GM12878 (cell line): ENCODE data around the gene PTAFR. TPM values are rescaled to one million over a fixed set of nuclear protein-coding genes. Genes with fewer than 3 reads are reported as not detected.

ENCODE experiments used
- CREB1 ChIP-seq: IDR thresholded peaks from 2 replicates; pipeline ENCODE4 v1.6.1; 2012; ENCODE audit warnings: low read depth, mild to moderate bottlenecking, inconsistent platforms
- GATAD2B ChIP-seq: fragments of 450-650 bp; conservative IDR thresholded peaks from 2 replicates; pipeline ENCODE4 v1.6.1; 2017; ENCODE audit warnings: low read depth, mild to moderate bottlenecking, moderate library complexity
- IKZF2 ChIP-seq, 2 experiments: fragments of 450-650 bp; IDR thresholded peaks; 2 replicates each; pipeline ENCODE4 v1.6.1; 2017; ENCODE audit warnings: mild to moderate bottlenecking in 2 of 2, moderate library complexity in 2 of 2
- KAT2A ChIP-seq: conservative IDR thresholded peaks from 2 replicates; pipeline ENCODE4 v1.6.1; 2011; ENCODE audit warnings: low read depth, low read length; ENCODE audit not compliant: control insufficient read depth
- RB1 ChIP-seq: fragments of 450-650 bp; formaldehyde crosslinking; IDR thresholded peaks from 2 replicates; pipeline ENCODE4 v1.6.1; 2017; ENCODE audit warnings: mild to moderate bottlenecking, borderline replicate concordance
- REST ChIP-seq: IDR thresholded peaks from 2 replicates; pipeline ENCODE4 v1.6.1; 2012; ENCODE audit warnings: mild to moderate bottlenecking, low read depth, low read length
- SMAD1 ChIP-seq: fragments of 450-650 bp; IDR thresholded peaks from 2 replicates; pipeline ENCODE4 v1.6.1; 2018; ENCODE audit warnings: mild to moderate bottlenecking, low read depth; ENCODE audit not compliant: partially characterized antibody
- STAT3 ChIP-seq: IDR thresholded peaks from 2 replicates; pipeline ENCODE4 v1.6.1; 2011; ENCODE audit warnings: low read depth, low read length, improper control_type of control experiment
- SUZ12 ChIP-seq: fragments of 200-600 bp; sonication (generic); IDR thresholded peaks from one replicate; pipeline ENCODE4 v1.6.1; 2018; ENCODE audit warnings: antibody characterized with exemption, mild to moderate bottlenecking; ENCODE audit not compliant: unreplicated experiment
- TARDBP ChIP-seq: IDR thresholded peaks from 2 replicates; pipeline ENCODE4 v1.6.1; 2016; ENCODE audit warnings: borderline replicate concordance
- YBX1 ChIP-seq: fragments of 450-650 bp; IDR thresholded peaks from 2 replicates; pipeline ENCODE4 v1.6.1; 2016; ENCODE audit warnings: antibody characterized with exemption
- ZBED1 ChIP-seq: IDR thresholded peaks from 2 replicates; pipeline ENCODE4 v1.6.1; 2016; ENCODE audit warnings: borderline replicate concordance
- ZNF207 ChIP-seq: fragments of 450-650 bp; IDR thresholded peaks from 2 replicates; pipeline ENCODE4 v1.6.1; 2014; ENCODE audit warnings: antibody characterized with exemption, mild to moderate bottlenecking, borderline replicate concordance
- polyA plus RNA-seq, 11 experiments: library from polyadenylated mRNA; depleted of rRNA in 4 of 11; unstranded in 6 of 11; stranded (reverse) in 5 of 11; fragments of >200 nt; fragmentation: Nextera tagmentation in 4 of 11; fragmentation: Illumina TruSeq in 1 of 11; extraction: Ambion mirVana in 4 of 11; extraction: Trizol in 1 of 11; gene quantifications; 1 replicate in 1 of 11; 2 replicates in 10 of 11; pipeline versions ENCODE4 v1.2.1 to v1.2.3, GENCODE V29; 2011 to 2016; ENCODE audit warnings: inconsistent platforms in 2 of 11, missing spikeins in 2 of 11, low read depth in 1 of 11
- total RNA-seq, 4 experiments: library from RNA; depleted of rRNA in 3 of 4; stranded (reverse); fragments of >200 nt in 3 of 4; fragmentation: Illumina TruSeq in 1 of 4; extraction: Trizol in 1 of 4; gene quantifications; 2 replicates each; pipeline versions ENCODE4 v1.2.1 to v1.2.3, GENCODE V29; 2013 to 2021
- TF ChIP-seq, protein P1 (sequence below), 3 experiments: IDR thresholded peaks in 2 of 3; conservative IDR thresholded peaks in 1 of 3; 2 replicates each; pipeline ENCODE4 v1.5.1; 2011; ENCODE audit warnings: low read depth in 3 of 3, low read length in 3 of 3, mild to moderate bottlenecking in 3 of 3, control low read depth in 2 of 3, moderate library complexity in 2 of 3, inconsistent platforms in 1 of 3, mixed read lengths in 1 of 3; ENCODE audit not compliant: control insufficient read depth in 2 of 3, insufficient read depth in 1 of 3; ENCODE audit errors: extremely low read depth in 1 of 3
- TF ChIP-seq, protein P2 (sequence below): IDR thresholded peaks from 2 replicates; pipeline ENCODE4 v1.6.1; 2011; ENCODE audit warnings: mild to moderate bottlenecking, low read depth, low read length, moderate library complexity; ENCODE audit not compliant: insufficient replicate concordance

The PTAFR gene
- total and polyA plus RNA-seq, 10 of the 15 experiments (the other 5 are each of a cell fraction or from before 2014, with no cell fraction given) = 17.5 to 251 (median 27.7) TPM

DNA sequence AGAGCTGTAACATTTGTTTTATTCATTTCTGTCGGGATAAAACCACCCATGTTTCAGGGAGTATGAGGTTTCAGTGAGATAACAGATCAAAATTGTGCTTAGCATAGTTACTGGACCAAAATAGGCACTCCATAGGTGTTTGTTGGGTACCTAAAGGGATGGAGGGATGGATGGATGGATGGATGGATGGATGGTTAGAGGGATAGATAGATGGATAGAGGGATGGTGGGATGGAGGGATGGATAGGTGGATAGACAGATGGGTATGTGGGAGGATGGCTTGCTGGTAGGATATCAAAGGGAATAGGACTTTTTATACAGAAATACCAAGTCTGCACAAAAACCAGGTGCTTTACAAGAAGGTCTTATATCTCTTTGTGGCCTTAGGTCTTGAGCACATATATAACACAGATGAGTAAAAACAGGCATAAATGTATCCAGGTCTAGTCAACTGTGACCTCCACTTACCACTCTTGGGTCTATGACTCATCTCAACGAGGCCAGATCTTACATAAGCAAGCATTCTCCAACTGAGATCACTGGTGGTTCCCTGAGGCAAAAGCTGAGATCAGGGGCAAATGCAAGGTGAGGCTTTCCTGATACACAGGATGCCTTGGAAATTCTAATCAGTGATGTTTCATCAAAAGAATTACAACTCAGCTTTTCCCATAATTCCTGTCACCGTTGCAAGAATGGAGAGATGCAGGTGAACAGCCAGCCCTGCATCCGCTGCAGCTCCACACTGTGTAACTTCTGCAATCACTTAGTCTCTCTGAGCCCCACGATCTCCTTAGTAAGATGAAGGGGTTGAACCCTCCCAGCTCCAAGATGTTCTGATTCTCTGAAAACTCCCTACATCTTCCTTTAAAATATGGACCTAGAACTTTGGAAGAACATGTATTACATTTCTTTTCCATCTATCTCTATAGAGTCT is 32.0 kb downstream of the PTAFR start (continued):
- TF ChIP-seq STAT3 (peak; percentile 89; the same call in 1 of the 2 replicates), ZBED1 (peak; percentile 97), YBX1 (peak; percentile 75; the same call in 1 of the 2 replicates), REST (no peak), IKZF2 (IDR thresholded peaks at IDR 0.05) (peak; percentile 90 to 95), SMAD1 (peak; percentile 31), GATAD2B (peak; percentile 62; the same call in 1 of the 2 replicates), CREB1 (peak; percentile 82), RB1 (no peak), KAT2A (no peak), SUZ12 (no peak), TARDBP (peak; percentile 64; the same call in 1 of the 2 replicates), ZNF207 (no peak)
- TF ChIP-seq, protein P1, sequence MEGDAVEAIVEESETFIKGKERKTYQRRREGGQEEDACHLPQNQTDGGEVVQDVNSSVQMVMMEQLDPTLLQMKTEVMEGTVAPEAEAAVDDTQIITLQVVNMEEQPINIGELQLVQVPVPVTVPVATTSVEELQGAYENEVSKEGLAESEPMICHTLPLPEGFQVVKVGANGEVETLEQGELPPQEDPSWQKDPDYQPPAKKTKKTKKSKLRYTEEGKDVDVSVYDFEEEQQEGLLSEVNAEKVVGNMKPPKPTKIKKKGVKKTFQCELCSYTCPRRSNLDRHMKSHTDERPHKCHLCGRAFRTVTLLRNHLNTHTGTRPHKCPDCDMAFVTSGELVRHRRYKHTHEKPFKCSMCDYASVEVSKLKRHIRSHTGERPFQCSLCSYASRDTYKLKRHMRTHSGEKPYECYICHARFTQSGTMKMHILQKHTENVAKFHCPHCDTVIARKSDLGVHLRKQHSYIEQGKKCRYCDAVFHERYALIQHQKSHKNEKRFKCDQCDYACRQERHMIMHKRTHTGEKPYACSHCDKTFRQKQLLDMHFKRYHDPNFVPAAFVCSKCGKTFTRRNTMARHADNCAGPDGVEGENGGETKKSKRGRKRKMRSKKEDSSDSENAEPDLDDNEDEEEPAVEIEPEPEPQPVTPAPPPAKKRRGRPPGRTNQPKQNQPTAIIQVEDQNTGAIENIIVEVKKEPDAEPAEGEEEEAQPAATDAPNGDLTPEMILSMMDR (IDR thresholded peaks at IDR 0.05 in 2 of 3, conservative IDR thresholded peaks at IDR 0.05 in 1 of 3; ENCODE audit: control insufficient read depth in 2 of 3, extremely low read depth in 1 of 3, insufficient read depth in 1 of 3, low read depth in 3 of 3, low read length in 3 of 3) = no peak
- TF ChIP-seq, protein P2, sequence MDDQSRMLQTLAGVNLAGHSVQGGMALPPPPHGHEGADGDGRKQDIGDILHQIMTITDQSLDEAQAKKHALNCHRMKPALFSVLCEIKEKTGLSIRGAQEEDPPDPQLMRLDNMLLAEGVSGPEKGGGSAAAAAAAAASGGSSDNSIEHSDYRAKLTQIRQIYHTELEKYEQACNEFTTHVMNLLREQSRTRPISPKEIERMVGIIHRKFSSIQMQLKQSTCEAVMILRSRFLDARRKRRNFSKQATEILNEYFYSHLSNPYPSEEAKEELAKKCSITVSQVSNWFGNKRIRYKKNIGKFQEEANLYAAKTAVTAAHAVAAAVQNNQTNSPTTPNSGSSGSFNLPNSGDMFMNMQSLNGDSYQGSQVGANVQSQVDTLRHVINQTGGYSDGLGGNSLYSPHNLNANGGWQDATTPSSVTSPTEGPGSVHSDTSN = no peak
